Transverse colon (tissue), 4 donors: Measurements from ENCODE around the gene C11orf68.

ENCODE experiments used
- EP300 ChIP-seq: sonication (generic); formaldehyde crosslinking; IDR thresholded peaks from one replicate; pipeline ENCODE4 v1.6.1; 2017; ENCODE audit warnings: antibody characterized with exemption, low read depth
- POLR2A ChIP-seq: fragments of 450-650 bp; IDR thresholded peaks from one replicate; pipeline ENCODE4 v1.6.1; 2016; ENCODE audit warnings: antibody characterized with exemption, mild to moderate bottlenecking, moderate library complexity
- POLR2AphosphoS5 ChIP-seq, 3 donors: sonication (generic); formaldehyde crosslinking; IDR thresholded peaks; one replicate each; pipeline ENCODE4 v1.6.1; 2016; ENCODE audit warnings: antibody characterized with exemption in 3 of 3
- TF ChIP-seq, protein P1 (sequence below), 5 experiments: fragments of 200-600 bp in 3 of 5; fragments of 450-650 bp in 2 of 5; sonication (generic) in 3 of 5; IDR thresholded peaks; 1 replicate in 2 of 5; 2 replicates in 3 of 5; pipeline ENCODE4 v1.5.1; 2016 to 2017; ENCODE audit warnings: antibody characterized with exemption in 5 of 5, inconsistent platforms in 3 of 5, mild to moderate bottlenecking in 2 of 5, moderate library complexity in 1 of 5

DNA sequence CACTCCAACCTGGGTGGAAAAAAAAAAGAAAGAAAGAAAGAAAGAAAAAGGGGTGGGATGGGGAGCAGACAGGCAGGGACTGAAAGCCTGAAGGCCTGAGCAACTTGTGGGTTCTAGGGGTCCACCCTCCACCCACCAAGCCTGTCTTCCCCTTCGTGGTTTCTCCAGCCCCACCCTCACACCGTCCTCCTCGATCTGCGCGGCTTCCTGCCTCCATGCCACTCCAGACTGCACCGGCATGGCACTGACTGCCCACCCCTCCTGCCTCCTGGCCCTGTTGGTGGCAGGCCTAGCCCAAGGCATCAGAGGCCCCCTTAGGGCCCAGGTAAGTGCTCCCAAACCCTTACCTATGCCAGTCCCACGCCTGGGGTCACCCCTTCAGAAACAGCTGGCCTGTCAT is 39.2 kb downstream of the C11orf68 start, which contains the start of gene CTSW:
- TF ChIP-seq POLR2A: no peak
- TF ChIP-seq, protein P1, sequence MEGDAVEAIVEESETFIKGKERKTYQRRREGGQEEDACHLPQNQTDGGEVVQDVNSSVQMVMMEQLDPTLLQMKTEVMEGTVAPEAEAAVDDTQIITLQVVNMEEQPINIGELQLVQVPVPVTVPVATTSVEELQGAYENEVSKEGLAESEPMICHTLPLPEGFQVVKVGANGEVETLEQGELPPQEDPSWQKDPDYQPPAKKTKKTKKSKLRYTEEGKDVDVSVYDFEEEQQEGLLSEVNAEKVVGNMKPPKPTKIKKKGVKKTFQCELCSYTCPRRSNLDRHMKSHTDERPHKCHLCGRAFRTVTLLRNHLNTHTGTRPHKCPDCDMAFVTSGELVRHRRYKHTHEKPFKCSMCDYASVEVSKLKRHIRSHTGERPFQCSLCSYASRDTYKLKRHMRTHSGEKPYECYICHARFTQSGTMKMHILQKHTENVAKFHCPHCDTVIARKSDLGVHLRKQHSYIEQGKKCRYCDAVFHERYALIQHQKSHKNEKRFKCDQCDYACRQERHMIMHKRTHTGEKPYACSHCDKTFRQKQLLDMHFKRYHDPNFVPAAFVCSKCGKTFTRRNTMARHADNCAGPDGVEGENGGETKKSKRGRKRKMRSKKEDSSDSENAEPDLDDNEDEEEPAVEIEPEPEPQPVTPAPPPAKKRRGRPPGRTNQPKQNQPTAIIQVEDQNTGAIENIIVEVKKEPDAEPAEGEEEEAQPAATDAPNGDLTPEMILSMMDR (IDR thresholded peaks at IDR 0.05): no peak
- no peak for TF ChIP-seq POLR2AphosphoS5 (IDR thresholded peaks at IDR 0.05)
- no peak for TF ChIP-seq EP300
